NCI-H2081 (cell line): ENCODE measurements around the gene WIPI1.
"Not testable (repeated sequence)": the region's sequence is repeated elsewhere in the genome, so short reads cannot be mapped to it uniquely, and the experiment has no call there.

Experiments used
- DNase-seq, 2 experiments: peaks; one replicate each; lab custom pipeline; 2025; lab: John Stamatoyannopoulos, UW

WIPI1 gene

GRCh38 chr17:68383443-68384321 lies 73.6 kb downstream of the WIPI1 start:
- DNase-seq = no peak

- DNase-seq = no peak
These were observed 74.2 kb downstream of the WIPI1 start for GRCh38 chr17:68383120-68383442.

GRCh38 chr17:68382582-68383085 lies 74.7 kb downstream of the WIPI1 start:
- DNase-seq = no peak

DNA sequence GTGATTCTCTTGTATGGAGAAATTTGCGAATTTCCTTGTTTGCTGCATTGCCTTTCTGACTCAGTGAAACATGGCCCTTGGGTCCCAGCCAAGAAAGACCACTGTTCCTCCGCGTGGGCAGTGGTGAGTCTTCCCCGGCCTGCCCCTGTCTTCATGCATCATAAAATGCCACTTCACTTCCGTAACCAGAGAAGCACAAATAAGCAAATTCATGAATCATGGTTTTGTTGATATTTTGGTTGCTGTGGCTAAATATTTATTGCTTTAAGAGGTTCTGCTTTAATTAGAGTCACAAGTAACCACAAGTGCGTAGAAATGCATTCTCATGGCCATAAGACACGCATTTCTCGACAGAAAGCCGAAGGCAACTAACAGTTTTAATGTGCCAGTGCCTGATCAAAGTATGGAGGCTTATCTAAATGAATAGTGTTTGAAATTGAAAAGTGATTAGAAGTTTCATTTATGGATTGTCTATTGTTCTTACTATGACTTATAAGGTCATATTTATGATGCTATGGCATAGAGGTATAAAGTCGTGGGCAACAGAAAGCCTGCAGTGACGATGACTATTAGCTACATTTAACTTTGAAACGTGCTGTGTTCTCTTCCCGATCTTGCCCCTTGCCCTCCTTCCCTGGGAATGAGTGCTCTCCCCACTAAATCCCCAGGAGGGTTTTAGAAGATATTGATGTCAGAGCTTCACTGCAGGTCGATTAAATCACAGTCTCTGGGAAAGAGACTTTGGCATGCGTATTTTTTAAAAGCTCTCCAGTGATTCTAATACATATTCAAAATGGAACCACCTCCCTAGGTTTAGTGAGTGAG lies 76.0 kb downstream of the WIPI1 start:
- no peak for DNase-seq

GRCh38 chr17:68379692-68380677 lies 77.3 kb downstream of the WIPI1 start:
- DNase-seq = no peak

DNA sequence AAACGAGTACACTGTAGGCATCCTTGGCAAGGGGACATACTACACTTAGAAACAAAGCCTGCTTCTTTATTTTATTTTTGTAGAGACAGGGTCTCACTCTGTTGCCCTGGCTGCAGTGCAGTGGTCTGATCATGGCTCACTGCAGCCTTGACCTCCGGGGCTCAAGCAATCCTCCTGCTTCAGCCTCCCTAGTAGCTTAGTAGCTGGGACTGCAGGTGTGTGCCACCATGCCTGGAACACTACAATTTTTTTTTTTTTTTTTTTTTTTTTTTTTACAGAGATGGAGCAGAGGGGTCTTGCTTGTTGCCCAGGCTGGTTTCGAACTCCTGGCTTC lies 78.2 kb downstream of the WIPI1 start:
- no peak for DNase-seq

DNA sequence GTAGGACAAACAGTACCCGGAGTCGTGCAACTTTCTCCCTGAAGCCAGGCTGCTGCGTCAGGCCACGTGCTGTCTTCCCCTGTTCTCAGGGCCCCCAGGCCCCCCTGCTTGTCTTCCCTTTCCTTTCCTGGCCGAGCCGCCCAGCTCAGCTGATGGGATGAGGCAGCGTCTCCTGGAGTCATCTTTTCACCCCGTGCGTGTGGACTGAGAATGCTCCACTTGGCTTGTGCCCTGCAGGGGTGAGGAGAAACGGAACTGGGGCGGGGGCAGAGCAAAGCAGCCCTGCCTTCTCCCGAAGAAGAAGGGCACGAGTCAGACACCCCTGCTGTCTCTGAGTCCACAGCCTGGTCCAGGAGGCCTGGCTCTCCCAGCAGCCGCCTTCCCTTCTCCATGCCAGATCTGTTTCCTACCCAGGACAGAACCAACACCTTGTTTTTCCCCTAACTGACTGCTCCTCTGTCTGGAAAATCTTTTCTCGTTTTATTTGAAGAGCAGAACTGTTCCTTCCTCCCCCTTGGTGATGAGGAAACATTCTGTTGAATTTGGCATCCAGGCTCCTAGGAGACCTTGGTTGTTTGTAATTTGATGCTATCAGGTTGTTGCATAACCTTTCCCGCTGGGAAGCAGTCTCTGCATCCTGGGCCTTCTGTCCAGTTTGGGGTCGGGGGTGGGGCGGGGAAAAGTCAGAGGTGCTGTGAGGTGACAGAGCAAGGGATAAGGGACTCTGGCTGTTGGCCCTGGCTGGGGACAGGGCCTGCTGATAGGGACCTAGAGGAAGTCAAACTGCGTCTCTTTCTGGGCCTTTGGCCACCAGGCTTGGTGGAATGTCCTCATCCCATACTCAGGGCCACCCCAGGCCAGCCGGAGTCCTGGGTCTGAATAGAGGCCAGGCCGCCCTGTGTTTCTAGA lies 78.8 kb downstream of the WIPI1 start:
- DNase-seq = peak; percentile 30 to 60

- DNase-seq = no peak
These were observed 79.5 kb downstream of the WIPI1 start for GRCh38 chr17:68377771-68378267.

DNA sequence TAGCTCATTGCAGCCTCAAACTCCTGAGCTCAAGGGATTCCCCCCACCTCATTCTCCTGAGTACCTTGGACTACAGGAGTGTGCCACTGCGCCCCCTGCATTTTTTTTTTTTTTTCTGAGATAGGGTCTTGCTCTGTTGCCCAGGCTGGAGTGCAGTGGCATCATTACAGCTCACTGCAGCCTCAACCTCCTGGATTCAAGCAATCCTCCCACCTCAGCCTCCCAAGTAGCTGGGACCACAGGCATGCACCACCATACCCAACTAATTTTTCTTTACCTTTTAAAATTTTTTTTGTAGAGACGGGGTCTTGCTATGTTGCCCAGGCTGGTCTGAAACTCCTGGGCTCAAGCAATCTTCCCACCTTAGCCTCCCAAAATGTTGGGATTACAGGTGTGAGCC lies 81.1 kb downstream of the WIPI1 start:
- DNase-seq = not testable (repeated sequence)

DNA sequence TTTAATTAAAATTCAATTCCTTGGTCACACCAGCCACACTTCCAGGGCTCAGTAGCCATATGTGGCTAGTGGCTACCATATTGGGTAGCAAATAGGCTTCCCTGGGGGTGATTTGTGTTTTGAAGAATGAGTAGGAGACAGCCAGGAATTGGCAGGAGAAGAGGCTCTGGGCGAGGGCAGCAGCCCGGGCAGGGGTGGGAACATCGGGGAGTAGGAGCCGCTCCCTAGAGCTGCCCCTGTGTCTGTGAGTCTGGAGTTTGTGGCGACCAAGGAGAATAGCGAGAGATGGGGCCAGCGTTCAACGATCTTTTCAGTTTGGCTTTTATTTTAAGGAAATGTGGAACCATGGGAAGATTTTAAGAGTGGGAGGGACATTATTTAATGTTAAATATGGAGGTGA lies 81.7 kb downstream of the WIPI1 start:
- DNase-seq = no peak
